UCSD-AML1 (cell line): ENCODE results near the gene ZBED3.
"Not testable (repeated sequence)": the region's sequence is repeated elsewhere in the genome, so short reads cannot be mapped to it uniquely, and the experiment has no call there.

Source experiments
- DNase-seq: peaks from one replicate; lab custom pipeline; 2025; ENCODE audit not compliant: unreplicated experiment; lab: John Stamatoyannopoulos, UW

ZBED3 gene

GRCh38 chr5:77086689-77087483 is at the start of gene ZBED3:
Gene ZBED3, minus strand, starts transcription at chr5:77087285. Its CDS starts 9,407 bp downstream, at chr5:77077878.
- DNase-seq: peak; percentile 80

GRCh38 chr5:77133061-77133758 is 46.1 kb upstream of the ZBED3 start:
- DNase-seq: no peak

GRCh38 chr5:77131361-77131760 is 44.3 kb upstream of the ZBED3 start:
- DNase-seq: no peak

GRCh38 chr5:77129391-77129990 is 42.4 kb upstream of the ZBED3 start:
- peak; percentile 40 for DNase-seq

GRCh38 chr5:77128411-77129061 is 41.5 kb upstream of the ZBED3 start:
- DNase-seq: no peak

GRCh38 chr5:77123057-77123456 is 36.0 kb upstream of the ZBED3 start:
- DNase-seq: no peak

- DNase-seq: no peak
Observed at GRCh38 chr5:77120706-77121105, 33.6 kb upstream of the ZBED3 start.

- DNase-seq: no peak
Observed at GRCh38 chr5:77120086-77120485, 33.0 kb upstream of the ZBED3 start.

GRCh38 chr5:77117161-77117560 is 30.1 kb upstream of the ZBED3 start:
- no peak for DNase-seq

GRCh38 chr5:77107035-77107434 is 19.9 kb upstream of the ZBED3 start:
- not testable (repeated sequence) for DNase-seq

- DNase-seq: no peak
Observed at GRCh38 chr5:77104813-77105212, 17.7 kb upstream of the ZBED3 start.

- DNase-seq: no peak
Observed at GRCh38 chr5:77103457-77103856, 16.4 kb upstream of the ZBED3 start.

- no peak for DNase-seq
Observed at GRCh38 chr5:77102549-77102948, 15.5 kb upstream of the ZBED3 start.

- DNase-seq: no peak
Observed at GRCh38 chr5:77101298-77101697, 14.2 kb upstream of the ZBED3 start.

GRCh38 chr5:77095189-77095588 is 8.1 kb upstream of the ZBED3 start:
- DNase-seq: no peak

GRCh38 chr5:77087484-77088261 is 588 bp upstream of the ZBED3 start:
- DNase-seq: peak; percentile 28

GRCh38 chr5:77086368-77086688 is 757 bp downstream of the ZBED3 start:
- no peak for DNase-seq

GRCh38 chr5:77083088-77083487 is 4.0 kb downstream of the ZBED3 start:
- no peak for DNase-seq

GRCh38 chr5:77082280-77082679 is 4.8 kb downstream of the ZBED3 start:
- no peak for DNase-seq

- DNase-seq: no peak
Observed at GRCh38 chr5:77080905-77081304, 6.2 kb downstream of the ZBED3 start.

GRCh38 chr5:77080479-77080878 is 6.6 kb downstream of the ZBED3 start:
- not testable (repeated sequence) for DNase-seq
